PC-3 (cell line): ENCODE data around the gene PFKFB2. TPM values are rescaled to one million over a fixed set of nuclear protein-coding genes. Genes with fewer than 3 reads are reported as not detected.

Experiments used
- ATAC-seq: fragments of 200-7000 bp; cut with Tn5 transposase; 2 replicates; pipeline ENCODE4 v1.9.1; 2020; ENCODE audit warnings: mild to moderate bottlenecking, moderate library complexity
- BruUV-seq: library from RNA; stranded (reverse); fragments of 400-500 nt; replicated peaks from 2 replicates; lab custom pipeline; 2021; lab: Mats Ljungman, UMichigan
- CTCF ChIA-PET: fragments of 300-600 bp; sonication (Branson Sonifier 250); formaldehyde crosslinking; loops from one replicate; lab custom pipeline; 2022; ENCODE audit warnings: antibody characterized with exemption; lab: Charles Lee
- POLR2A ChIA-PET: fragments of 300-600 bp; sonication (Branson Sonifier 250); formaldehyde crosslinking; loops from one replicate; lab custom pipeline; 2022; ENCODE audit warnings: antibody characterized with exemption; ENCODE audit not compliant: unreplicated experiment; lab: Charles Lee
- DNase-seq: peaks from one replicate; pipeline ENCODE4 v3.0.0-alpha.2; 2015
- H2AFZ ChIP-seq: fragments of 300-600 bp; sonication (generic); 2 replicates; pipeline ENCODE4 v1.6.0; 2016; ENCODE audit warnings: antibody characterized with exemption, low read length
- H3F3A ChIP-seq: fragments of 300-600 bp; sonication (generic); one replicate; pipeline ENCODE4 v1.6.0; 2017; ENCODE audit warnings: antibody characterized with exemption, low read length, control low read depth, mild to moderate bottlenecking; ENCODE audit not compliant: unreplicated experiment
- H3K27ac ChIP-seq: fragments of 300-600 bp; sonication (generic); 2 replicates; pipeline ENCODE4 v1.5.1; 2016; ENCODE audit warnings: mild to moderate bottlenecking, low read length
- H3K27me3 ChIP-seq: fragments of 300-600 bp; sonication (generic); 2 replicates; pipeline ENCODE4 v1.6.1; 2016; ENCODE audit warnings: low read length, mixed read lengths
- H3K36me3 ChIP-seq: fragments of 300-600 bp; sonication (generic); 2 replicates; pipeline ENCODE4 v1.6.1; 2016; ENCODE audit warnings: low read depth, mixed run types, low read length, mixed read lengths
- H3K4me1 ChIP-seq: fragments of 300-600 bp; sonication (generic); 2 replicates; pipeline ENCODE4 v1.5.1; 2016; ENCODE audit warnings: low read length; ENCODE audit not compliant: insufficient read depth
- H3K4me2 ChIP-seq: fragments of 300-600 bp; sonication (generic); 2 replicates; pipeline ENCODE4 v1.6.0; 2016; ENCODE audit warnings: low read length
- H3K4me3 ChIP-seq: fragments of 300-600 bp; sonication (generic); 2 replicates; pipeline ENCODE4 v1.5.1; 2016; ENCODE audit warnings: mild to moderate bottlenecking, low read length, mixed read lengths
- H3K79me2 ChIP-seq: fragments of 300-600 bp; sonication (generic); 2 replicates; pipeline ENCODE4 v1.6.1; 2017; ENCODE audit warnings: low read length, mixed read lengths
- H3K9ac ChIP-seq: fragments of 300-600 bp; sonication (generic); 2 replicates; pipeline ENCODE4 v1.6.0; 2016; ENCODE audit warnings: mild to moderate bottlenecking, low read length
- H3K9me2 ChIP-seq: fragments of 300-600 bp; sonication (generic); replicated peaks from 2 replicates; pipeline ENCODE4 v1.6.1; 2016; ENCODE audit warnings: mixed run types, low read length, mixed read lengths
- H3K9me3 ChIP-seq: fragments of 300-600 bp; sonication (generic); 2 replicates; pipeline ENCODE4 v1.6.1; 2016; ENCODE audit warnings: low read length, mixed read lengths
- H4K20me1 ChIP-seq: fragments of 300-600 bp; sonication (generic); 2 replicates; pipeline ENCODE4 v1.6.1; 2016; ENCODE audit warnings: low read length, mixed read lengths
- CTCF ChIP-seq: fragments of 300-600 bp; sonication (generic); conservative IDR thresholded peaks from 2 replicates; pipeline ENCODE4 v1.5.1; 2017; ENCODE audit warnings: antibody characterized with exemption, low read depth, mild to moderate bottlenecking, low read length
- EZH2 ChIP-seq: fragments of 300-600 bp; sonication (generic); IDR thresholded peaks from one replicate; pipeline ENCODE4 v1.6.1; 2017; ENCODE audit warnings: antibody characterized with exemption, mild to moderate bottlenecking, low read length; ENCODE audit not compliant: unreplicated experiment
- EZH2phosphoT487 ChIP-seq: fragments of 300-600 bp; sonication (generic); IDR thresholded peaks from 2 replicates; pipeline ENCODE4 v1.6.1; 2018; ENCODE audit warnings: mild to moderate bottlenecking, antibody characterized with exemption, low read length, borderline replicate concordance
- intact Hi-C: fragments of 100-400 bp; cut with micrococcal nuclease; formaldehyde crosslinking; loops from 2 replicates; pipeline ENCODE4 v1.9.0; 2023
- total RNA-seq: library from RNA; depleted of rRNA; stranded (reverse); fragments of >200 nt; gene quantifications from 2 replicates; pipeline ENCODE4 v1.2.3, GENCODE V29; 2014

PFKFB2 gene
- total RNA-seq, 1 experiment from 2014 or later, result 48.6 TPM

- Histone ChIP-seq H3K4me2 (peak overlapping the region; percentile 47), H2AFZ (no peak overlapping the region), H3K79me2 (peaks cover 78% of the 10 kb centered on the region), H3K4me1 (peaks cover 98% of the 10 kb centered on the region), H3K9ac (peak overlapping the region; percentile 80), H3K9me3 (no peaks in the 10 kb centered on the region), H3K27ac (peak overlapping the region; percentile 95), H3K27me3 (no peaks in the 10 kb centered on the region), H3K36me3 (peaks cover 38% of the 10 kb centered on the region), H3F3A (peaks cover 27% of the 10 kb centered on the region), H4K20me1 (no peaks in the 10 kb centered on the region), H3K9me2 (no peaks in the 10 kb centered on the region), H3K4me3 (peak overlapping the region; percentile 2; the same call in 1 of the 2 replicates)
- intact Hi-C loops, result loop anchor here (5.0 to 10.0 kb wide), 2 partner anchors 279 to 296 kb away; partner anchors contain the start of gene CD55
- BruUV-seq, result TSS peak; percentile 13
- ATAC-seq, result no peak
- DNase-seq, result peak; percentile 82
- ChIA-PET CTCF (interaction anchor here (0.8 to 2.2 kb wide), 5 partner anchors 20 to 414 kb away, joined by 3 to 9 read pairs (median 6); partner anchors contain the start of genes EIF2D and PFKFB2), POLR2A (interaction anchor here (0.6 to 2.1 kb wide), 3 partner anchors 20 to 40 kb away, joined by 3 to 12 read pairs (median 5); partner anchors contain the start of gene PFKFB2)
- no peak for TF ChIP-seq EZH2phosphoT487
- no peak for TF ChIP-seq EZH2
These were observed 27.0 kb upstream of the PFKFB2 start for GRCh38 chr1:207026104-207026534.

GRCh38 chr1:207027206-207027777 lies 25.8 kb upstream of the PFKFB2 start:
- Histone ChIP-seq H3K4me3 (peak overlapping the region; percentile 17; the same call in 1 of the 2 replicates), H3K27ac (peak overlapping the region; percentile 95), H3K9me2 (no peaks in the 10 kb centered on the region), H3K9me3 (no peaks in the 10 kb centered on the region), H3K4me2 (peak overlapping the region; percentile 89), H4K20me1 (no peaks in the 10 kb centered on the region), H3K27me3 (no peaks in the 10 kb centered on the region), H3K9ac (peak overlapping the region; percentile 85), H3K4me1 (peaks cover 98% of the 10 kb centered on the region), H2AFZ (no peak overlapping the region), H3K36me3 (peaks cover 32% of the 10 kb centered on the region), H3F3A (peaks cover 30% of the 10 kb centered on the region), H3K79me2 (peaks cover 86% of the 10 kb centered on the region)
- CTCF ChIA-PET, result interaction anchor here (0.6 to 1.6 kb wide), 4 partner anchors 20 to 378 kb away, joined by 3 to 6 read pairs (median 6); no protein-coding TSS in a partner anchor
- DNase-seq (peak; percentile 100), ATAC-seq (peak; percentile 73)
- POLR2A ChIA-PET, result interaction anchor here (0.6 to 6.3 kb wide), 6 partner anchors 9 to 26 kb away, joined by 3 to 81 read pairs (median 6); partner anchors contain the start of gene PFKFB2
- BruUV-seq, result no TSS peak
- intact Hi-C loops, result loop anchor here (1.0 to 10.0 kb wide), 3 partner anchors 9 to 295 kb away; partner anchors contain the start of gene CD55
- TF ChIP-seq EZH2phosphoT487 (no peak), EZH2 (no peak), CTCF (no peak)

GRCh38 chr1:207027921-207028320 lies 25.2 kb upstream of the PFKFB2 start:
- ATAC-seq, result no peak
- no peak overlapping the region for H2AFZ ChIP-seq
- H3K36me3 ChIP-seq, result peaks cover 26% of the 10 kb centered on the region
- intact Hi-C loops, result loop anchor here (1.0 to 10.0 kb wide), 3 partner anchors 10 to 294 kb away; partner anchors contain the start of gene CD55
- H3K4me1 ChIP-seq, result peaks cover 96% of the 10 kb centered on the region
- peak overlapping the region; percentile 89 for H3K4me2 ChIP-seq
- H3K4me3 ChIP-seq, result peak overlapping the region; percentile 17; the same call in 1 of the 2 replicates
- peak; percentile 40 for DNase-seq
- H3K9me3 ChIP-seq, result no peaks in the 10 kb centered on the region
- TF ChIP-seq CTCF (no peak), EZH2phosphoT487 (no peak), EZH2 (no peak)
- no peaks in the 10 kb centered on the region for H3K27me3 ChIP-seq
- H3K9me2 ChIP-seq, result no peaks in the 10 kb centered on the region
- H3K9ac ChIP-seq, result peak overlapping the region; percentile 85
- H3K79me2 ChIP-seq, result peaks cover 83% of the 10 kb centered on the region
- peak overlapping the region; percentile 95 for H3K27ac ChIP-seq
- ChIA-PET CTCF (interaction anchor here (0.6 to 0.7 kb wide), 3 partner anchors 19 to 378 kb away, joined by 3 to 6 read pairs (median 5); no protein-coding TSS in a partner anchor), POLR2A (interaction anchor here (0.8 to 6.3 kb wide), 4 partner anchors 10 to 26 kb away, joined by 3 to 81 read pairs (median 4); partner anchors contain the start of gene PFKFB2)
- H4K20me1 ChIP-seq, result no peaks in the 10 kb centered on the region
- no TSS peak for BruUV-seq
- peaks cover 31% of the 10 kb centered on the region for H3F3A ChIP-seq
